ENCODE results near the gene RYR3.
"Not testable (repeated sequence)": the region's sequence is repeated elsewhere in the genome, so short reads cannot be mapped to it uniquely, and the experiment has no call there.

Gene RYR3

GRCh38 chr15:33580526-33580925 is 269.8 kb downstream of the RYR3 start:
- Mint-ChIP-seq H3K27ac (no peak overlapping the region), H3K4me1 (no peaks in the 10 kb centered on the region), H3K4me3 (no peak overlapping the region), H3K9me3 (peaks cover 0 to 4% of the 10 kb centered on the region in 2 donors), H3K27me3 (peaks cover 18% of the 10 kb centered on the region)
- ATAC-seq (no peak), DNase-seq (no peak)

GRCh38 chr15:33581032-33581431 is 270.3 kb downstream of the RYR3 start:
- DNase-seq (no peak), ATAC-seq (no peak)
- no peaks in the 10 kb centered on the region for H3K4me1 Mint-ChIP-seq
- no peak overlapping the region for H3K4me3 Mint-ChIP-seq
- no peak overlapping the region for H3K27ac Mint-ChIP-seq
- peaks cover 14% of the 10 kb centered on the region for H3K27me3 Mint-ChIP-seq
- no peaks in the 10 kb centered on the region for H3K9me3 Mint-ChIP-seq

- H3K9me3 Mint-ChIP-seq: peaks cover 0 to 3% of the 10 kb centered on the region in 2 donors
- no peak overlapping the region for H3K4me3 Mint-ChIP-seq
- ATAC-seq (no peak), DNase-seq (no peak)
- no peaks in the 10 kb centered on the region for H3K27me3 Mint-ChIP-seq
- H3K4me1 Mint-ChIP-seq: no peaks in the 10 kb centered on the region
- peak overlapping the region in 1 of 2 donors; percentile 84 for H3K27ac Mint-ChIP-seq
Observed at GRCh38 chr15:33584797-33585196, 274.0 kb downstream of the RYR3 start.

GRCh38 chr15:33586786-33587697 is 276.3 kb downstream of the RYR3 start:
- no peak overlapping the region for H3K27ac Mint-ChIP-seq
- H3K9me3 Mint-ChIP-seq: peaks cover 0 to 5% of the 10 kb centered on the region in 2 donors
- ATAC-seq: no peak

GRCh38 chr15:33587773-33588172 is 277.0 kb downstream of the RYR3 start:
- peaks cover 5% of the 10 kb centered on the region in 2 donors for H3K9me3 Mint-ChIP-seq
- no peak overlapping the region for H3K27ac Mint-ChIP-seq
- ATAC-seq (no peak), DNase-seq (no peak)
- no peak overlapping the region for H3K4me3 Mint-ChIP-seq
- H3K4me1 Mint-ChIP-seq: no peaks in the 10 kb centered on the region
- peaks cover 8% of the 10 kb centered on the region for H3K27me3 Mint-ChIP-seq

More at GRCh38 chr15:33586786-33587697, 276.3 kb downstream of the RYR3 start:
- H3K4me1 Mint-ChIP-seq: no peaks in the 10 kb centered on the region
- H3K27me3 Mint-ChIP-seq: peaks cover under 1% of the 10 kb centered on the region
- H3K4me3 Mint-ChIP-seq: no peak overlapping the region
- no peak for DNase-seq

- no peak overlapping the region for H3K4me3 Mint-ChIP-seq
- no peak overlapping the region for H3K27ac Mint-ChIP-seq
- DNase-seq (no peak), ATAC-seq (no peak)
- H3K27me3 Mint-ChIP-seq: peaks cover 13% of the 10 kb centered on the region
- no peaks in the 10 kb centered on the region for H3K4me1 Mint-ChIP-seq
- H3K9me3 Mint-ChIP-seq: peaks cover 5 to 10% of the 10 kb centered on the region in 2 donors
Observed at GRCh38 chr15:33592864-33593263, 282.1 kb downstream of the RYR3 start.

GRCh38 chr15:33598382-33598781 is 287.6 kb downstream of the RYR3 start:
- peak overlapping the region in 1 of 2 donors; percentile 78 for H3K27ac Mint-ChIP-seq
- not testable (repeated sequence) for H3K9me3 Mint-ChIP-seq, H3K4me1 Mint-ChIP-seq

GRCh38 chr15:33600212-33600611 is 289.4 kb downstream of the RYR3 start:
- no peak for ATAC-seq
- DNase-seq: no peak
- no peaks in the 10 kb centered on the region for H3K9me3 Mint-ChIP-seq
- no peaks in the 10 kb centered on the region for H3K4me1 Mint-ChIP-seq
- no peak overlapping the region for H3K27ac Mint-ChIP-seq
- H3K27me3 Mint-ChIP-seq: peaks cover 11% of the 10 kb centered on the region
- H3K4me3 Mint-ChIP-seq: no peak overlapping the region

More at GRCh38 chr15:33598382-33598781, 287.6 kb downstream of the RYR3 start:
- not testable (repeated sequence) for ATAC-seq, H3K27me3 Mint-ChIP-seq, H3K4me3 Mint-ChIP-seq, DNase-seq

GRCh38 chr15:33601461-33601860 is 290.7 kb downstream of the RYR3 start:
- Mint-ChIP-seq H3K27ac (no peak overlapping the region), H3K9me3 (no peaks in the 10 kb centered on the region), H3K4me3 (no peak overlapping the region), H3K27me3 (peaks cover 11% of the 10 kb centered on the region), H3K4me1 (no peaks in the 10 kb centered on the region)
- DNase-seq: no peak
- ATAC-seq: no peak

- Mint-ChIP-seq H3K4me3 (no peak overlapping the region), H3K27me3 (peaks cover 22% of the 10 kb centered on the region), H3K9me3 (no peaks in the 10 kb centered on the region), H3K4me1 (no peaks in the 10 kb centered on the region), H3K27ac (no peak overlapping the region)
- ATAC-seq (no peak), DNase-seq (no peak)
Observed at GRCh38 chr15:33608714-33609113, 297.9 kb downstream of the RYR3 start.

GRCh38 chr15:33612721-33613304 is 302.0 kb downstream of the RYR3 start:
- H3K4me3 Mint-ChIP-seq: no peak overlapping the region
- no peaks in the 10 kb centered on the region for H3K9me3 Mint-ChIP-seq
- ATAC-seq (no peak), DNase-seq (no peak)
- no peaks in the 10 kb centered on the region for H3K4me1 Mint-ChIP-seq
- no peak overlapping the region for H3K27ac Mint-ChIP-seq
- H3K27me3 Mint-ChIP-seq: peaks cover 20% of the 10 kb centered on the region

GRCh38 chr15:33616475-33616874 is 305.7 kb downstream of the RYR3 start:
- ATAC-seq (no peak), DNase-seq (no peak)
- Mint-ChIP-seq H3K9me3 (no peaks in the 10 kb centered on the region), H3K4me1 (no peaks in the 10 kb centered on the region), H3K27me3 (peaks cover 31% of the 10 kb centered on the region), H3K27ac (no peak overlapping the region), H3K4me3 (no peak overlapping the region)

GRCh38 chr15:33618350-33618749 is 307.6 kb downstream of the RYR3 start:
- H3K9me3 Mint-ChIP-seq: no peaks in the 10 kb centered on the region
- H3K27me3 Mint-ChIP-seq: peaks cover 20% of the 10 kb centered on the region
- ATAC-seq (no peak), DNase-seq (no peak)
- no peak overlapping the region for H3K27ac Mint-ChIP-seq
- no peaks in the 10 kb centered on the region for H3K4me1 Mint-ChIP-seq
- no peak overlapping the region for H3K4me3 Mint-ChIP-seq

- no peaks in the 10 kb centered on the region for H3K9me3 Mint-ChIP-seq
- no peak for DNase-seq
- H3K4me3 Mint-ChIP-seq: no peak overlapping the region
- peaks cover 34% of the 10 kb centered on the region for H3K27me3 Mint-ChIP-seq
- no peaks in the 10 kb centered on the region for H3K4me1 Mint-ChIP-seq
- no peak overlapping the region for H3K27ac Mint-ChIP-seq
- ATAC-seq: no peak
Observed at GRCh38 chr15:33621141-33621540, 310.4 kb downstream of the RYR3 start.

- DNase-seq (no peak), ATAC-seq (no peak)
- Mint-ChIP-seq H3K4me3 (no peak overlapping the region), H3K27me3 (peaks cover 38% of the 10 kb centered on the region), H3K27ac (no peak overlapping the region), H3K9me3 (peaks cover 0 to 8% of the 10 kb centered on the region in 2 donors), H3K4me1 (no peaks in the 10 kb centered on the region)
Observed at GRCh38 chr15:33623010-33623409, 312.2 kb downstream of the RYR3 start.

- ATAC-seq (no peak), DNase-seq (no peak)
- peaks cover 0 to 8% of the 10 kb centered on the region in 2 donors for H3K9me3 Mint-ChIP-seq
- peaks cover 39% of the 10 kb centered on the region for H3K27me3 Mint-ChIP-seq
- no peak overlapping the region for H3K27ac Mint-ChIP-seq
- no peak overlapping the region for H3K4me3 Mint-ChIP-seq
- H3K4me1 Mint-ChIP-seq: no peaks in the 10 kb centered on the region
Observed at GRCh38 chr15:33624439-33624838, 313.7 kb downstream of the RYR3 start.

All from stimulated activated naive CD8-positive, alpha-beta T cell treated with anti-CD3 and anti-CD28 coated beads, Interleukin-15, amount 100 ng/mL, for 72 hours (primary cell).